Liver (tissue), 9 donors: Measurements from ENCODE around the gene COX5B. TPM values are rescaled to one million over a fixed set of nuclear protein-coding genes. Genes with fewer than 3 reads are reported as not detected.
"Not testable (repeated sequence)": the region's sequence is repeated elsewhere in the genome, so short reads cannot be mapped to it uniquely, and the experiment has no call there.

ENCODE experiments used
- DNase-seq: peaks from one replicate; pipeline ENCODE4 v3.0.0-alpha.2; 2017; ENCODE audit warnings: low spot score
- H3K27ac ChIP-seq, 2 donors: one replicate each; pipeline ENCODE4 v1.7.0; 2013; ENCODE audit warnings: inconsistent platforms in 2 of 2, low read length in 2 of 2, control low read depth in 1 of 2, low read depth in 1 of 2, mild to moderate bottlenecking in 1 of 2
- H3K27me3 ChIP-seq, 4 donors: one replicate each; pipeline versions ENCODE4 v1.6.1 to v1.7.0; 2013; ENCODE audit warnings: low read length in 3 of 4, inconsistent platforms in 1 of 4, mild to moderate bottlenecking in 1 of 4, moderate library complexity in 1 of 4; ENCODE audit not compliant: control insufficient read depth in 4 of 4, insufficient read depth in 4 of 4
- H3K36me3 ChIP-seq, 4 donors: one replicate each; pipeline versions ENCODE4 v1.6.1 to v1.7.0; 2013; ENCODE audit warnings: low read length in 3 of 4, mild to moderate bottlenecking in 3 of 4, low read depth in 1 of 4, moderate library complexity in 1 of 4; ENCODE audit not compliant: control insufficient read depth in 4 of 4, insufficient read depth in 3 of 4
- H3K4me1 ChIP-seq, 4 donors: one replicate each; pipeline versions ENCODE4 v1.6.1 to v1.7.0; 2013; ENCODE audit warnings: low read length in 3 of 4, mild to moderate bottlenecking in 3 of 4, moderate library complexity in 1 of 4; ENCODE audit not compliant: control insufficient read depth in 4 of 4, insufficient read depth in 4 of 4
- H3K4me3 ChIP-seq, 3 donors: one replicate each; pipeline versions ENCODE4 v1.6.1 to v1.7.0; 2013; ENCODE audit warnings: low read length in 3 of 3, control low read depth in 1 of 3, low read depth in 1 of 3, mild to moderate bottlenecking in 1 of 3
- H3K9ac ChIP-seq, 2 donors: one replicate each; pipeline ENCODE4 v1.7.0; 2013; ENCODE audit warnings: low read length in 2 of 2, mild to moderate bottlenecking in 2 of 2, moderate library complexity in 2 of 2, control low read depth in 1 of 2, low read depth in 1 of 2
- H3K9me3 ChIP-seq, 4 donors: one replicate each; pipeline versions ENCODE4 v1.6.1 to v1.7.0; 2013; ENCODE audit warnings: low read length in 3 of 4; ENCODE audit not compliant: control insufficient read depth in 4 of 4
- ATF3 ChIP-seq: IDR thresholded peaks from 2 replicates; pipeline ENCODE4 v1.6.1; 2016; ENCODE audit warnings: antibody characterized with exemption
- EGR1 ChIP-seq, 2 donors: IDR thresholded peaks; 2 replicates each; pipeline ENCODE4 v1.6.1; 2016 to 2018; ENCODE audit warnings: antibody characterized with exemption in 2 of 2, low read depth in 2 of 2
- FOXA1 ChIP-seq: IDR thresholded peaks from 2 replicates; pipeline ENCODE4 v1.6.1; 2016; ENCODE audit warnings: antibody characterized with exemption
- FOXA2 ChIP-seq: IDR thresholded peaks from 2 replicates; pipeline ENCODE4 v1.6.1; 2016; ENCODE audit warnings: antibody characterized with exemption
- GABPA ChIP-seq, 2 donors: IDR thresholded peaks in 1 of 2; conservative IDR thresholded peaks in 1 of 2; 2 replicates each; pipeline ENCODE4 v1.6.1; 2016; ENCODE audit warnings: antibody characterized with exemption in 2 of 2, mild to moderate bottlenecking in 1 of 2, moderate library complexity in 1 of 2
- HNF4A ChIP-seq, 2 donors: conservative IDR thresholded peaks; 2 replicates each; pipeline ENCODE4 v1.6.1; 2016; ENCODE audit warnings: antibody characterized with exemption in 2 of 2, mild to moderate bottlenecking in 2 of 2
- HNF4G ChIP-seq: IDR thresholded peaks from 2 replicates; pipeline ENCODE4 v1.6.1; 2016; ENCODE audit warnings: antibody characterized with exemption
- JUND ChIP-seq, 2 donors: IDR thresholded peaks; 2 replicates each; pipeline ENCODE4 v1.6.1; 2016; ENCODE audit warnings: antibody characterized with exemption in 2 of 2
- MAX ChIP-seq: IDR thresholded peaks from 2 replicates; pipeline ENCODE4 v1.6.1; 2016; ENCODE audit warnings: antibody characterized with exemption
- NR2F2 ChIP-seq: IDR thresholded peaks from 2 replicates; pipeline ENCODE4 v1.6.1; 2016; ENCODE audit warnings: antibody characterized with exemption
- RAD21 ChIP-seq, 2 donors: IDR thresholded peaks; 2 replicates each; pipeline ENCODE4 v1.6.1; 2016; ENCODE audit warnings: antibody characterized with exemption in 2 of 2, mild to moderate bottlenecking in 2 of 2
- RXRA ChIP-seq, 2 donors: IDR thresholded peaks; 2 replicates each; pipeline ENCODE4 v1.6.1; 2017 to 2018; ENCODE audit warnings: antibody characterized with exemption in 2 of 2, mild to moderate bottlenecking in 1 of 2
- SP1 ChIP-seq: IDR thresholded peaks from 2 replicates; pipeline ENCODE4 v1.6.1; 2018; ENCODE audit warnings: antibody characterized with exemption, mild to moderate bottlenecking
- TAF1 ChIP-seq: conservative IDR thresholded peaks from 2 replicates; pipeline ENCODE4 v1.6.1; 2016; ENCODE audit warnings: antibody characterized with exemption, mild to moderate bottlenecking
- YY1 ChIP-seq: IDR thresholded peaks from 2 replicates; pipeline ENCODE4 v1.6.1; 2016; ENCODE audit warnings: antibody characterized with exemption, mild to moderate bottlenecking
- WGBS: extraction: QIAGEN DNeasy Blood & Tissue Kit; methylation state at CpG from one replicate; pipeline ENCODE4 v1.1.7; 2013; 5-methylcytosine and 5-hydroxymethylcytosine counted together
- polyA plus RNA-seq, 2 donors: library from polyadenylated mRNA; stranded (reverse) in 1 of 2; unstranded in 1 of 2; fragments of 200-250 nt in 1 of 2; fragments of >200 nt in 1 of 2; fragmentation: Nextera tagmentation in 1 of 2; extraction: Ambion mirVana in 1 of 2; gene quantifications; one replicate each; pipeline versions ENCODE4 v1.2.1 to v1.2.3, GENCODE V29; 2013 to 2015
- total RNA-seq, 2 donors: library from RNA; depleted of rRNA; stranded (reverse); fragments of >200 nt; gene quantifications; one replicate each; pipeline ENCODE4 v1.2.3, GENCODE V29; 2014
- TF ChIP-seq, protein P1 (sequence below): fragments of 150-350 bp; IDR thresholded peaks from 2 replicates; pipeline ENCODE4 v1.5.1; 2017; ENCODE audit warnings: improper control_type of control experiment, low read depth, low read length; ENCODE audit not compliant: missing input control
- TF ChIP-seq, protein P2 (sequence below): IDR thresholded peaks from 2 replicates; pipeline ENCODE4 v1.6.1; 2016; ENCODE audit warnings: antibody characterized with exemption, mild to moderate bottlenecking
- TF ChIP-seq, protein P3 (sequence below): IDR thresholded peaks from 2 replicates; pipeline ENCODE4 v1.6.1; 2016; ENCODE audit warnings: antibody characterized with exemption
- donor health status: healthy.
- donor health status: healthy.
- donor health status: healthy.
- donor health status: healthy.
- donor health status: healthy.

The COX5B gene, protein sequence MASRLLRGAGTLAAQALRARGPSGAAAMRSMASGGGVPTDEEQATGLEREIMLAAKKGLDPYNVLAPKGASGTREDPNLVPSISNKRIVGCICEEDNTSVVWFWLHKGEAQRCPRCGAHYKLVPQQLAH
- total RNA-seq (100 to 1,000 TPM; 103 to 241 TPM), polyA plus RNA-seq (100 to 1,000 TPM; 288 to 423 TPM)

- peak within 1 kb of the TSS; percentile 89 to 99 (median 96) for H3K4me3 ChIP-seq
- peaks cover 0 to 29% (median 20%) of the 10 kb centered on the region in 4 donors for H3K36me3 ChIP-seq
- no peaks in the 10 kb centered on the region for H3K9me3 ChIP-seq
- H3K4me1 ChIP-seq = peaks cover 3 to 16% (median 13%) of the 10 kb centered on the region in 4 donors
- TF ChIP-seq EGR1 (IDR thresholded peaks at IDR 0.05; ENCODE audit: low read depth in 2 of 2) (peak; percentile 100), HNF4G (no peak), ATF3 (peak; percentile 7), JUND (IDR thresholded peaks at IDR 0.05) (peak; percentile 30 to 69), RXRA (IDR thresholded peaks at IDR 0.05) (peak; percentile 27 to 31), GABPA (IDR thresholded peaks at IDR 0.05 in 1 of 2, conservative IDR thresholded peaks at IDR 0.05 in 1 of 2) (peak; percentile 87 to 96), HNF4A (conservative IDR thresholded peaks at IDR 0.05) (peak in 1 of 2 donors; percentile 38), SP1 (peak; percentile 82), FOXA1 (peak; percentile 26), RAD21 (IDR thresholded peaks at IDR 0.05) (peak; percentile 45 to 52), TAF1 (peak; percentile 98), FOXA2 (no peak), YY1 (peak; percentile 90), MAX (peak; percentile 42), NR2F2 (peak; percentile 20)
- TF ChIP-seq, protein P1, sequence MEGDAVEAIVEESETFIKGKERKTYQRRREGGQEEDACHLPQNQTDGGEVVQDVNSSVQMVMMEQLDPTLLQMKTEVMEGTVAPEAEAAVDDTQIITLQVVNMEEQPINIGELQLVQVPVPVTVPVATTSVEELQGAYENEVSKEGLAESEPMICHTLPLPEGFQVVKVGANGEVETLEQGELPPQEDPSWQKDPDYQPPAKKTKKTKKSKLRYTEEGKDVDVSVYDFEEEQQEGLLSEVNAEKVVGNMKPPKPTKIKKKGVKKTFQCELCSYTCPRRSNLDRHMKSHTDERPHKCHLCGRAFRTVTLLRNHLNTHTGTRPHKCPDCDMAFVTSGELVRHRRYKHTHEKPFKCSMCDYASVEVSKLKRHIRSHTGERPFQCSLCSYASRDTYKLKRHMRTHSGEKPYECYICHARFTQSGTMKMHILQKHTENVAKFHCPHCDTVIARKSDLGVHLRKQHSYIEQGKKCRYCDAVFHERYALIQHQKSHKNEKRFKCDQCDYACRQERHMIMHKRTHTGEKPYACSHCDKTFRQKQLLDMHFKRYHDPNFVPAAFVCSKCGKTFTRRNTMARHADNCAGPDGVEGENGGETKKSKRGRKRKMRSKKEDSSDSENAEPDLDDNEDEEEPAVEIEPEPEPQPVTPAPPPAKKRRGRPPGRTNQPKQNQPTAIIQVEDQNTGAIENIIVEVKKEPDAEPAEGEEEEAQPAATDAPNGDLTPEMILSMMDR = no peak
- TF ChIP-seq, protein P2, sequence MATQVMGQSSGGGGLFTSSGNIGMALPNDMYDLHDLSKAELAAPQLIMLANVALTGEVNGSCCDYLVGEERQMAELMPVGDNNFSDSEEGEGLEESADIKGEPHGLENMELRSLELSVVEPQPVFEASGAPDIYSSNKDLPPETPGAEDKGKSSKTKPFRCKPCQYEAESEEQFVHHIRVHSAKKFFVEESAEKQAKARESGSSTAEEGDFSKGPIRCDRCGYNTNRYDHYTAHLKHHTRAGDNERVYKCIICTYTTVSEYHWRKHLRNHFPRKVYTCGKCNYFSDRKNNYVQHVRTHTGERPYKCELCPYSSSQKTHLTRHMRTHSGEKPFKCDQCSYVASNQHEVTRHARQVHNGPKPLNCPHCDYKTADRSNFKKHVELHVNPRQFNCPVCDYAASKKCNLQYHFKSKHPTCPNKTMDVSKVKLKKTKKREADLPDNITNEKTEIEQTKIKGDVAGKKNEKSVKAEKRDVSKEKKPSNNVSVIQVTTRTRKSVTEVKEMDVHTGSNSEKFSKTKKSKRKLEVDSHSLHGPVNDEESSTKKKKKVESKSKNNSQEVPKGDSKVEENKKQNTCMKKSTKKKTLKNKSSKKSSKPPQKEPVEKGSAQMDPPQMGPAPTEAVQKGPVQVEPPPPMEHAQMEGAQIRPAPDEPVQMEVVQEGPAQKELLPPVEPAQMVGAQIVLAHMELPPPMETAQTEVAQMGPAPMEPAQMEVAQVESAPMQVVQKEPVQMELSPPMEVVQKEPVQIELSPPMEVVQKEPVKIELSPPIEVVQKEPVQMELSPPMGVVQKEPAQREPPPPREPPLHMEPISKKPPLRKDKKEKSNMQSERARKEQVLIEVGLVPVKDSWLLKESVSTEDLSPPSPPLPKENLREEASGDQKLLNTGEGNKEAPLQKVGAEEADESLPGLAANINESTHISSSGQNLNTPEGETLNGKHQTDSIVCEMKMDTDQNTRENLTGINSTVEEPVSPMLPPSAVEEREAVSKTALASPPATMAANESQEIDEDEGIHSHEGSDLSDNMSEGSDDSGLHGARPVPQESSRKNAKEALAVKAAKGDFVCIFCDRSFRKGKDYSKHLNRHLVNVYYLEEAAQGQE = peak; percentile 94
- TF ChIP-seq, protein P3, sequence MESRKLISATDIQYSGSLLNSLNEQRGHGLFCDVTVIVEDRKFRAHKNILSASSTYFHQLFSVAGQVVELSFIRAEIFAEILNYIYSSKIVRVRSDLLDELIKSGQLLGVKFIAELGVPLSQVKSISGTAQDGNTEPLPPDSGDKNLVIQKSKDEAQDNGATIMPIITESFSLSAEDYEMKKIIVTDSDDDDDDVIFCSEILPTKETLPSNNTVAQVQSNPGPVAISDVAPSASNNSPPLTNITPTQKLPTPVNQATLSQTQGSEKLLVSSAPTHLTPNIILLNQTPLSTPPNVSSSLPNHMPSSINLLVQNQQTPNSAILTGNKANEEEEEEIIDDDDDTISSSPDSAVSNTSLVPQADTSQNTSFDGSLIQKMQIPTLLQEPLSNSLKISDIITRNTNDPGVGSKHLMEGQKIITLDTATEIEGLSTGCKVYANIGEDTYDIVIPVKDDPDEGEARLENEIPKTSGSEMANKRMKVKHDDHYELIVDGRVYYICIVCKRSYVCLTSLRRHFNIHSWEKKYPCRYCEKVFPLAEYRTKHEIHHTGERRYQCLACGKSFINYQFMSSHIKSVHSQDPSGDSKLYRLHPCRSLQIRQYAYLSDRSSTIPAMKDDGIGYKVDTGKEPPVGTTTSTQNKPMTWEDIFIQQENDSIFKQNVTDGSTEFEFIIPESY = no peak
- peak within 1 kb of the TSS; percentile 97 to 99 for H3K27ac ChIP-seq
- DNase-seq = peak; percentile 97
- no peaks in the 10 kb centered on the region for H3K27me3 ChIP-seq
- under 1% methylated on average over 63 of the region's 63 CpGs for whole genome bisulfite sequencing
- peak within 1 kb of the TSS; percentile 91 to 96 for H3K9ac ChIP-seq
Observed at GRCh38 chr2:97645695-97646629, at the start of gene COX5B. TSS of gene COX5B (plus strand) at chr2:97646062. CDS start at chr2:97646087, 25 bp downstream.

- not testable (repeated sequence) for H3K27me3 ChIP-seq, H3K36me3 ChIP-seq, H3K27ac ChIP-seq, H3K9ac ChIP-seq, H3K9me3 ChIP-seq, H3K4me3 ChIP-seq, DNase-seq, H3K4me1 ChIP-seq
- WGBS = 97% methylated on average over 4 of the region's 4 CpGs
Observed at GRCh38 chr2:97596180-97596579, 49.7 kb upstream of the COX5B start.

DNA sequence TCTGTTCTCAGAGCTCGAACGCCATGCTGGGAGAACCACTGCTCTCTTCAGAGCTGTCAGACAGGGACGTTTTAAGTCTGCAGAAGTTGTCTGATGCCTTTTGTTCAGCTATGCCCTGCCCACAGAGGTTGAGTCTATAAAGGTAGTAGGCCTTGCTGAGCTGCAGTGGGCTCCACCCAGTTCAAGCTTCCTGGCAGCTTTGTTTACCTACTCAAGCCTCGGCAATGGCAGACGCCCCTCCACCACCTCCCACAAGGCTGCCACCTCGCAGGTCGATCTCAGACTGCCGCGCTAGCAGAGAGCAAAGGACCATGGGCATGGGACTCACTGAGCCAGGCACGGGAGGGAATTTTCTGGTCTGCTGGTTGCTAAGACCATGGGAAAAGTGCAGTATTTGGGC is 44.3 kb upstream of the COX5B start:
- H3K9me3 ChIP-seq, H3K27ac ChIP-seq, H3K9ac ChIP-seq, DNase-seq, H3K27me3 ChIP-seq, H3K36me3 ChIP-seq, H3K4me1 ChIP-seq, H3K4me3 ChIP-seq: not testable (repeated sequence)
- WGBS = 77% methylated on average over 9 of the region's 10 CpGs
